HG03196 (cell line): ENCODE data around the gene ATP1A2.

Experiments used
- ATAC-seq: cut with Tn5 transposase; IDR thresholded peaks from one replicate; pipeline ENCODE4 v1.9.1; 2021; ENCODE audit not compliant: unreplicated experiment

The ATP1A2 gene

DNA sequence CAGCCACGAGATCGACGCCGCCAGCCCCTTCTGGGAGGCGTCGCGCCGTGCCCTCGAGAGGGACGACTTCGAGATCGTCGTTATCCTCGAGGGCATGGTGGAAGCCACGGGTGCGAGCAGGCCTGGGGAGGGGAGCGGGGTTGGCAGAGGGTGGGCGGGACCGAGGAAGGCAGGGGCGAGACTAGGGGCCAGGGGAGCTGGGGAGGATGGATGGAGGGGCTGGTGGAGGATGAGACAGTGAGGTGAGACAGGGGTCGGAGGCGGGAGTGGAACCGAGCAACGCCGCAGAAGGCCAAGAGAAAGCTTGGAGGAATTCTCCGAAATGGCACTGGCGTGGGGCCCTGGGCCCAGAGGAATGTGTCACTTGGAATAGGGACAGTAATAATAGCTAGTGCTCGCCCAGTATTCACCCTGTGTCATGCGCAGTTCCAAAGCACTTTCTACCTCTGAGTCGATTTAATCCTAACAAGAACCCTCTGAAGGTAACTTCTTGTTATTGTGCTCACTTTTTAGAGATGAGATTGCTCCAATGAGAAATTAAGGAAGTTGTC, 30.7 kb upstream of the ATP1A2 start:
- ATAC-seq = no peak

DNA sequence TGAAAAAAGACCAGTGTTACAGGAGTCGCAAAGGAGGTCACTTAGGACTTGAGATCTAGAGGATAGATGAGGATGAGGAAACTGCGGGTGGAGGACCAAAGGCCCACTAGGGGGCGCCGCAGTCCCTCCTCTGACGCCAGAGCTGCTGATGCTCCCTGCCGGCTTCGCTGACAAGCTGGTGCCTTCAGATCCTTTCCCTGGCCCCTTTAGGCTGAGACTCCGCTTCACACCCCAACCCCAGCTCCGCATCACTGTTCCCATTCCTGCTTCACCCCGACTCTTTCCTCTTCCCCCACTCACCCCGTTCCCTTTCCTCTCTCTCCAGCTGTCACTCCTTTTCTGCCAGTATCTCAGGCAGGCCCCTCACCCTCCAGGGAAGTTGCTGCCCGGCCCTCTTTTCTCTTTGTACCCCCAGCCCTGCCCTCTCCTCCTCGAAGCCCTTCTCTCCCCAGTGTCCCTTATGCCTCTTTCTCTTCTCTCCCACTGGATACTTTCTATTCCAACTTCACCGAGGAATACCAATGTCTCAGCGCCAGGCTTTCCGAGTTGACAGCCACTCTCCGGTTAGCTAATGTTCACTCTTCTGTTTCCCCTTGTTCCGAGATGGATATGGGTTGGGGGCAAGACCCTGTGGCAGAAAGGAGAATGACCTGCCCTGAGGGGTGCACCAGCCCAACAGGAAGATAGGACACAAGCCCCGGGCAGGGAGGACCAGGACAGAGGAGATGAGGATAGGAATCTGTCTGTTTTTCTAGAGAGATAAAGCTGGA, 29.7 kb upstream of the ATP1A2 start:
- ATAC-seq = no peak

- ATAC-seq = no peak
Observed at GRCh38 chr1:160086456-160086892, 29.1 kb upstream of the ATP1A2 start.

- no peak for ATAC-seq
Observed at GRCh38 chr1:160087118-160087662, 28.4 kb upstream of the ATP1A2 start.

DNA sequence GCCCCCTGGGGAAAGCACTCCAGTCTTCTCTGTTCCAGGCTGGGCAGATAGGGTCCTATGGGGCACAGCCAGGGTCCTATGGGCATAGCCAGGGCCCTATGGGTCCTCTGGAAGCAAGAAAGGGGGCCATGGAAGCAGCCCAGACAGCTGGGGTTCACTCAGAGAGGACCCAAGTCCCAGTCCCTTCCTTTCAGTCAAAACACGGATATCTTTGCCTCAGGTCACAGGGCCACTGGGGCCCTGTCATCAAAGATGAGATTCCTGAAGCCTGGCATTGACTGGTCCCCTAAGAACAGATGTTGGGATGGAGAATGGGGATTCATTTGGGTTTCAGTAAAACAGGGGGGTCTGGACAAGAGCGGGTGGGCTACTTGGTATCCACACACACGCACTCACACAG, 25.7 kb upstream of the ATP1A2 start:
- ATAC-seq = no peak

DNA sequence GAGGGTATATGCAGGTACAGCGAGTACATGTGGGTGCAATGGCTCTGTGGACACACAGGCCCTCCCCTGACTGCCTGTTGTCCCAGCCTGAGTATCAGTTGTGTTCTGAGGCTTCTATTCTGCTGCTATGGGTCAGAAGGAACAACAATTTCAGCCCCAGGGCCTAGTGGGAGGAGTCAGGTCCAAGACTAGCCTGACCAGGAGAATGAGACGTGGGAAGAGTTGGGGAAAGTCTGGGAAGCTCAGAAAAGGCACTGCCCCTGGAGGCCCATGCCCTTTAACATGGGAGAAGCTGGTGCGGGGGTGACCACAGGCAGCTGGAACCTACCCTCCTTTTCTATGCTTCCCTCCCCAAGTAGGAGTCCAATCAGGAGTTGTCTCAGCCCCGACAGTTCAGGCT, 24.8 kb upstream of the ATP1A2 start:
- no peak for ATAC-seq

- ATAC-seq = no peak
Observed at GRCh38 chr1:160091666-160092223, 23.8 kb upstream of the ATP1A2 start.

GRCh38 chr1:160092366-160093068, 23.0 kb upstream of the ATP1A2 start:
- ATAC-seq = no peak

DNA sequence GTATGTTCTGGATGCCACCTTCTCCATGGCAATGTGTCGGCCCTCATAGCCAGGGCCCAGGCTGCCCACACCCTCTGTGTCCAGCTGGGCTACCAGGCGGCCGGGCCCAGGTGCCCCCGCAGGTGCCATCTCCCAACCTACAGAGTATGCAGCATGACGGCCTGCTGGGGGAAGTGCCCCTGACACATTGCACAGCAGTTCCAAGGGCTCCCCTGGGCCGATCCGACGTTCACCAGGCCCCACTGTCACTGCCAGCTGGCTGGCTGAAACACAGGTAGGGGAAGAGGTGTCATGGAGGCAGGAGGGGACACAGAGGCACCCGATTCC, 22.5 kb upstream of the ATP1A2 start:
- no peak for ATAC-seq

GRCh38 chr1:160093624-160094290, 21.8 kb upstream of the ATP1A2 start:
- no peak for ATAC-seq

DNA sequence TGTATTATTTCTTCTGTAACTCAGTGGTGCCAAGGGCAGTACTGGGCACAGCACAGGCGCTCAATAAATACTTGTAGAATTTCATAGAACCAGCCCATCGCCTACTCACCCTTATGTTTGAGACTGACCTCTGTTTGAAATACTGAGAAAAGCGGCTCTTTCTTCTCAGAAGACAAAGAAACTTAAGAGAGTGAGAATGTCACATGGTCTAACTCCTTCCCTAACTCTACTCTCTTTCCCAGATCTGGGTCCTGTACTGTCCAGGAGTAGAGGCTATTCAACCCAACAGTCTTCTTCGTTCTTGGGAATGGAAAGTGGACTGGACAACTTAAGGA, 21.3 kb upstream of the ATP1A2 start:
- no peak for ATAC-seq

GRCh38 chr1:160094806-160095205, 20.8 kb upstream of the ATP1A2 start:
- no peak for ATAC-seq

DNA sequence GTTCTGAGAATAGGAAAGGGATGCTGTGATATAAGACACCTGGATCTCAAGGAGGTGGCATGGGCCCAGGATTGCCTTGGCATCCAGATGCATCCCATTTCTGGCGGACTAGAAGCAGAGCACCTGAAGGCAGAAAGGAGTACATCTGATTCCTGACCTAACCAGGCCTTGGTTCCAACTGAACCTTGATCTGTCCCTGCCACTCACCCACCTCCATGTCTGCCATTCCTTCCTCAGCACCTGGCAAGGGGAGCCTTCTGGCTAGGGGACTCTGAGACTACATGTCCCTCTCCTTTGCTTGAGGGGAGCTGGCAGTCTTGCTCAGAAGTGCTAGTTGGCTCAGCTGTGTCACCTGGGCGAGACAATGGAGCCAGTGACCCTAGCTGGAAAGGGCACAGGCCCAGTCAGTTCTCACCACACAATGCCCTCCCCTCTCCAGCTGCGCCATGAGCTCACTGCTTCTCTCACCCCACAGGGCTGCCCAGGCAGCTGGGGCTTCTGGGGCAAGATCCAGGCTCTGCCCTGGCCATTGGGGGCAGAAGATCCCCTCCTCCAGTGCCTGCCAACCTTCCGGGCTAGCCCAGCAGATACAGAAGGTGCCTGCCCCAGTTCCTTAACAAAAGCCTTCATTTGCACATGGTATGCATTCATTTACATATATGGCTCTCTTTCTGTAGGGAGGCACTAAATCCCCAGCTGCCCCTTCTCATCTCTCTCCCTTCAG, 20.0 kb upstream of the ATP1A2 start:
- ATAC-seq = no peak

- ATAC-seq = no peak
Observed at GRCh38 chr1:160096274-160097116, 19.1 kb upstream of the ATP1A2 start.

DNA sequence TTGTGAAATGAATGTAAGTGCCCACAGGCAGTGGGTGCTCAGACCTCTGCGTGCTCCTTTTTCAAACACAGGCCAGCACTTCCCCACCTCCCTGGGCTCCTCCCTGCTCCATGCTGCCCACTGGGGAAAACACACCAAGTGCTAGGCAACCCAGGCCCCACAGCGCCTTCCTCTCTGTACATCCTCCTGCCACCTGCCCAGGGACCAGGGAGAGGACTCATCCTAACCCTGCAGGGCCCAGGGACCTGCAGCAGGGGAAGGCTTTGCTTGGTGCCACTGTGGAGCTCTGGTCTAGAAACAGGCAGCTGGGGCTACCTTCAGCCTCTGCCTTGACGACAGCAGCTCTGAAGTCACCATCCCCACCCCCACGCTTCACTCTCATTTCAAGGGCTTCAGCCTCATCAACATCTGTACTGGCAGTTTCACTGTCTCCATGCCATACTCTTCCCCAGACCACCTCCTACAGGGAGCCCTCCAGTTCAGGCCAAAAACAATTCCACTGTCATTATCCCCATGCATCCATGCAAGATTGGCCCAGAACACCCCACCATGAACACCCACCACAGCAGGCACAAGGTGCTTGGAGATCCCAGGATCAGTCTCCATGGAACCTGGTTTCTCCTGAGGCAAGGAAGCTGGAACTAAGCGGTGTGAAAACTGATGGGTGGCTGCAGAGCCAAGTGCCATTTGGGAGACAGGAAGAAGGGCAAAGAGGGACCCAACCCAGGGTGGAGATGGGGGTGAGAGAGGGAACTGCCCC, 18.2 kb upstream of the ATP1A2 start:
- ATAC-seq = no peak

DNA sequence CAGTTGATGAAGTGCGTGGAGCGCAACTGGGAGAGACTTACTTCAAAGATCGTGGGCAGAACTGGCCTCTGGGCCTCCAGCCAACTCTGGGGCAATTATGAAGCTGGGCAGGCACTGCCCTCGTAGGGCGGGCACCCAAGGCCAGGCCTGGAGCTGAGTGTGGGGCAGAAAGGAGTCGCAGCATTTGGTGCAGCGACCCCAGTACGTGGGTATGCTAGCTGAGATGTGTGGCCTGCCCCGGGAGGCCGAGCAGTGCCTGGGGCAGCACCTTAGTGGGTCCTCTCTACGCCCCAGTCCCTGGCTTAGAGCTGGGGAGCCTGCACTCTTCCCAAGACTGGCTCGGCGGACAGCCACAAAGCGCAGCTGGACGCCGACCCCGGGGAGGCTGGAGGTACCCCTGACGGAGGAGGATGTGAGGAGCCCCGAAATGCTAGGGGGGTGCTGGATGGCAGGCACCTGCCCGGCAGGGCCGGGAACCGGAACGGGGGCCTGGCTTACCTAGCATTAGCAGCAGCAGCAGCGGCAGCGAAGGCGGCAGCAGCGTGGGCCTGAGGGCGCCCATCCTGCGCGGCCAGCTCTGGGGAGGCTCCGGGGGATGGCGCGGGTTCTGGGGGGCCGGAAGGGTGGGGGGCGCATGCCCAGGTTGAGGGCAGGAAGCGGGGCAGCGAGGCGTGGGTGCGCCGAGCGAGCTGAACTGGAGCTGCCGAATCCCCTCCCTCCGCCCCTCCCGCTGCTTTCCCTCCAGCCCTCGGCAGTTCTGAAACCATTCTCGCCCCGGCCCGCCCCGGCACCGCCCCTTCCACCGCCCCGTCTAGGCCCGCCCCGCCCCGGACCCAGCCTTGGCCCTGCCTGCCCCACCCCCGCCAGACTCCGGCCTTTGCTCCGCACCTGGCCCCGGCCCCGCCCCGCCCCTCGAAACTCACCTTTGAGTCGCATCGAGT, 17.4 kb upstream of the ATP1A2 start, which contains the start of gene IGSF8:
TSS of gene IGSF8 (minus strand) at position 709 of the 941 bp plus-strand sequence. CDS start at position 562, 147 bp downstream.
- ATAC-seq = peak; percentile 48

DNA sequence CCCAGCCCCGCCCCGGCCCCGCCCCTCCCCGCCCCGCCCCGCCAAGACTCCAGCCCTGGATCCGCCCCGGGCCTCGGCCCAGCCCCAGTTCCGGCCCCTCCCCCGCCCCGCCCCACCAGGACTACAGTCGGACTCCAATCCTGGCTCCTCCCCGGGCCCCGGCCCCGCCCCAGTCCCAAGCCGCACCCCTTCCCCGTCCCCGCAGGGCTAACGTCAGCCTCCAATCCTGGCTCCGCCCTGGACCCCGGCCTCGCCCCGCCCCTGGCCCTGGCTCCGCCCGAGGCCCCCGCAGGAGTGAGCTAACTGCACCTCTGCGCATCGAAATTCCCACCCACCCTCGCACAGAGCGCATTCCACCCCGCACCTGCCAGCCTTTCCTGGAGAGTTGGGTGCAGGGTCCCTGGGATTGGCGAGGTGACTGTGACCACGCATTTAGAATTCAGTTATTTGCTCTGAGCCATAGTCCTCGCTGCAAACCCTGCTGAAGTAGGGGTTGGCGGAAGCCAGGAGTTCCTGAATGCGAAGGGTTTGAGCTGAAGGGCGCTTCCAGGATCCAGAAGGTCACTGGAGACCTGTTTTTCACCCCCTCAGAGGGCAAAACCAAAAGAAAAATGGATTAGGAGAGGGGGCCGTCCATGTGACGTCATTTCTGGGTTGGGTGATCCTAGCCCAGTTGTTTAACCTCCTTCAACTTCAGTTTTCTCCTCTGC, 16.6 kb upstream of the ATP1A2 start:
- ATAC-seq = peak; percentile 85
